ENCODE results near the gene TTLL10.

GRCh38 chr1:1191734-1192133 lies 18.1 kb downstream of the TTLL10 start:
- TF ChIP-seq POLR2A (IDR thresholded peaks at IDR 0.05; ENCODE audit: low read length) (no peak), GATA1 (IDR thresholded peaks at IDR 0.05; ENCODE audit: low read depth, low read length) (no peak)
